Colonic mucosa (tissue), 4 donors: ENCODE results near the gene PLOD1. TPM values are rescaled to one million over a fixed set of nuclear protein-coding genes. Genes with fewer than 3 reads are reported as not detected.
"Not testable (repeated sequence)": the region's sequence is repeated elsewhere in the genome, so short reads cannot be mapped to it uniquely, and the experiment has no call there.

Source experiments
- DNase-seq: peaks from one replicate; pipeline ENCODE4 v3.0.0-alpha.2; 2020
- H3K27ac ChIP-seq: fragments of 200-600 bp; one replicate; pipeline ENCODE4 v1.8.0; 2021
- H3K27me3 ChIP-seq: fragments of 200-600 bp; one replicate; pipeline ENCODE4 v1.8.0; 2021
- H3K36me3 ChIP-seq: fragments of 200-600 bp; one replicate; pipeline ENCODE4 v1.8.0; 2021
- H3K4me1 ChIP-seq: fragments of 200-600 bp; one replicate; pipeline ENCODE4 v1.8.0; 2021; ENCODE audit warnings: mild to moderate bottlenecking
- H3K4me3 ChIP-seq: fragments of 200-600 bp; one replicate; pipeline ENCODE4 v1.8.0; 2021
- H3K9ac ChIP-seq, 2 donors: one replicate each; pipeline ENCODE4 v1.7.0; 2013; ENCODE audit warnings: control low read depth in 2 of 2, low read depth in 2 of 2, low read length in 2 of 2
- H3K9me3 ChIP-seq: fragments of 200-600 bp; one replicate; pipeline ENCODE4 v1.8.0; 2021
- CTCF ChIP-seq: fragments of 200-600 bp; IDR thresholded peaks from one replicate; pipeline ENCODE4 v1.8.0; 2022; ENCODE audit warnings: antibody characterized with exemption, mild to moderate bottlenecking
- intact Hi-C: fragments of 100-400 bp; cut with DNase I; formaldehyde crosslinking; loops from one replicate; pipeline ENCODE4 v1.14.1; 2022
- total RNA-seq, 2 donors: library from RNA; stranded (reverse); fragmentation: NEBNext Ultra II Directional in 1 of 2; extraction: Animal tissue kit (Norgen Biotek cat#: 25700) in 1 of 2; gene quantifications; one replicate each; pipeline ENCODE4 v1.2.1, GENCODE V29; 2021
- donor health status: healthy.
- donor health status: DM: no; HTN: no; CAD: no.
- donor health status: DM: no; HTN: no; CAD: no.

Gene PLOD1
- total RNA-seq, 2 donors from 2014 or later, result 72.5 to 83.9 TPM

GRCh38 chr1:11907275-11908094, 27.0 kb upstream of the PLOD1 start:
- intact Hi-C loops, result loop anchor here (5.0 kb wide), 1 partner anchor 70 kb away; no protein-coding TSS in a partner anchor
- peak overlapping the region; percentile 56 to 95 for H3K9ac ChIP-seq
- peak; percentile 93 for DNase-seq
- H3K27me3 ChIP-seq, result no peaks in the 10 kb centered on the region
- peak; percentile 89 for TF ChIP-seq CTCF
- no peaks in the 10 kb centered on the region for H3K9me3 ChIP-seq
- peak overlapping the region; percentile 41 for H3K4me3 ChIP-seq
- H3K36me3 ChIP-seq, result no peaks in the 10 kb centered on the region
- peak overlapping the region; percentile 96 for H3K27ac ChIP-seq
- H3K4me1 ChIP-seq, result no peaks in the 10 kb centered on the region

DNA sequence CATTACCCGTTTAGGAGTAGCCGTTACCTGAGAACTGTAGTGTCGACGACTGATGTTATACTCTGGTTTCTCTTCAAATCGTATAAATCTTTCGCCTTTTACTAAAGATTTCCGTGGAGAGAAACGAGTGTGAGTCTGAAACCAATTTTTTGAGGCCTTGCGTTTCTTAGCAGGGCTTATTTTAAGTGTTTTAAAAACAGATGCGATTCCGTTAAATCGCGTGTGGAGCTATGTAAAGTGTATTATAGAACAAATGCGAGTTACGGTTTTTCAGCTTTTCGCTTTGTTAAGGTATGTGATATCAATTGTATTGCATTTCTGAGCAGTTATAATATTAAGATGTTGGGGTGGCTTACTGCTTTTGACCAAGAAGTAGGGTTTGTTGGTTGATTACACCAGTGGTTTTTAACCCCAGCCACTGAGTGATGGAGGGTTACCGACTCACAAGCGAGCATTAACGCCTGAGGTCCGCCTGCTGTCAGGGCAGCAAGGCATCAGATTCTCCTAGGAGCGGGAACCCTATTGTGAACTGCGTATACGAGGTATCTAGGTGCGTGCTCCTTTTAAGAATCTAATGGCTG, 26.3 kb upstream of the PLOD1 start:
- Histone ChIP-seq H3K36me3 (no peaks in the 10 kb centered on the region), H3K4me3 (peak overlapping the region; percentile 41), H3K27ac (peak overlapping the region; percentile 96), H3K9me3 (no peaks in the 10 kb centered on the region), H3K4me1 (no peaks in the 10 kb centered on the region), H3K27me3 (no peaks in the 10 kb centered on the region), H3K9ac (peak overlapping the region; percentile 87 to 95)
- intact Hi-C loops, result loop anchor here (5.0 kb wide), 1 partner anchor 69 kb away; no protein-coding TSS in a partner anchor
- peak; percentile 68 for DNase-seq
- no peak for TF ChIP-seq CTCF

DNA sequence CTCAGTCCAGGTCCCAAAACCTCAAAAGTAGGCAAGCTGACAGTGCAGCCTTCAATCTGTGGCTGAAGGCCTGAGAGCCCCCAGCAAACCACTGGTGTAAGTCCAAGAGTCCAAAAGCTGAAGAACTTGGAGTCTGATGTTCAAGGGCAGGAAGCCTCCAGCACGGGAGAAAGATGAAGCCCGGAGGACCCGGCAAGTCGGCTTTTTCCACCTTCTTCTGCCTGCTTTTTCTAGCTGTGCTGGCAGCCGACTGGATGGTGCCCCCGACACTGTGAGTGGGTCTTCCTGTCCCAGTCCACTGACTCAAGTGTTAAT, 23.6 kb upstream of the PLOD1 start:
- not testable (repeated sequence) for DNase-seq, H3K36me3 ChIP-seq, H3K9me3 ChIP-seq, H3K4me1 ChIP-seq, H3K27ac ChIP-seq, H3K4me3 ChIP-seq, H3K9ac ChIP-seq, H3K27me3 ChIP-seq
- intact Hi-C loops, result loop anchor here (5.0 kb wide), 1 partner anchor 46 kb away; no protein-coding TSS in a partner anchor

- Histone ChIP-seq H3K9me3 (no peaks in the 10 kb centered on the region), H3K27ac (no peak overlapping the region), H3K4me3 (no peak overlapping the region), H3K9ac (no peak overlapping the region), H3K36me3 (no peaks in the 10 kb centered on the region), H3K27me3 (no peaks in the 10 kb centered on the region), H3K4me1 (no peaks in the 10 kb centered on the region)
- no peak for TF ChIP-seq CTCF
- no peak for DNase-seq
- intact Hi-C loops, result loop anchor here (5.0 kb wide), 1 partner anchor 45 kb away; no protein-coding TSS in a partner anchor
Observed at GRCh38 chr1:11912000-11912399, 22.5 kb upstream of the PLOD1 start.

- intact Hi-C loops, result loop anchor here (5.0 kb wide), 1 partner anchor 45 kb away; no protein-coding TSS in a partner anchor
- H3K27ac ChIP-seq, result not testable (repeated sequence)
Observed at GRCh38 chr1:11912482-11913216, 21.9 kb upstream of the PLOD1 start.

DNA sequence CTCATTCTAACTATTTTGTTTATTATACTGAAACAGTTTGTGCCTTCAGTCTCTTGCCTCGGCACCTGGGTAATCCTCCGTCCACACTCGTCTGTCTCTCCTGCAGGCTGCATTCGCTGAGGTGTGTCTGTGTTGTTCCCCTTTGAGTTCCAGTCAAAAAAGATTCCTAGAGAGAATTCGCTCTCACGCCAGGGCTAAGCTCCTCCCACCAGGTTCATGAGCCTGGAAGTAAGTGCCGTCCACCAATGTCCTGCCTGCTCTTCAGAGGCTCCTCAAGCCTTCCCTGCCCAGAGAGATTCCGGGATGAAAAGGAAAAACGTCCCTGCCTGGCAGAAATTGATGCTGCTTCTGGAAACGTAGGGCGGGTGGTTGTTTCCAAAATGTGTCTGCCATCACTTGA, 21.2 kb upstream of the PLOD1 start:
- H3K9me3 ChIP-seq, result no peaks in the 10 kb centered on the region
- no peak for DNase-seq
- H3K27ac ChIP-seq, result no peak overlapping the region
- no peak for TF ChIP-seq CTCF
- intact Hi-C loops, result loop anchor here (5.0 kb wide), 1 partner anchor 44 kb away; no protein-coding TSS in a partner anchor
- no peaks in the 10 kb centered on the region for H3K4me1 ChIP-seq
- no peak overlapping the region for H3K4me3 ChIP-seq
- H3K36me3 ChIP-seq, result no peaks in the 10 kb centered on the region
- H3K27me3 ChIP-seq, result no peaks in the 10 kb centered on the region
- no peak overlapping the region for H3K9ac ChIP-seq

More at GRCh38 chr1:11912482-11913216, 21.9 kb upstream of the PLOD1 start:
- not testable (repeated sequence) for H3K4me1 ChIP-seq, H3K27me3 ChIP-seq, H3K4me3 ChIP-seq, DNase-seq, H3K9ac ChIP-seq, H3K9me3 ChIP-seq, H3K36me3 ChIP-seq
